Measurements from ENCODE around the gene TMEM8B. TPM values are rescaled to one million over a fixed set of nuclear protein-coding genes. Genes with fewer than 3 reads are reported as not detected.

TMEM8B gene
- polyA plus RNA-seq, 1 of the 3 experiments (the other 2 are of a cell fraction) = 5.8 TPM

- Histone ChIP-seq H3K9me2 (no peaks in the 10 kb centered on the region), H4K20me1 (ENCODE audit: insufficient read depth) (no peaks in the 10 kb centered on the region), H3K79me2 (ENCODE audit: insufficient read depth) (peaks cover 8% of the 10 kb centered on the region; the same call in 1 of the 2 replicates), H3K4me1 (ENCODE audit: control insufficient read depth in 1 of 2, insufficient read depth in 2 of 2, low read depth in 1 of 2, low read length in 1 of 2) (peaks cover 7 to 30% of the 10 kb centered on the region in 2 experiments; a peak in 3 of 4 replicates), H3K9ac (no peak overlapping the region), H3F3A (replicated peaks; ENCODE audit: insufficient read depth) (peaks cover 19% of the 10 kb centered on the region), H3K4me2 (no peak overlapping the region), H3K36me3 (replicated peaks in 1 of 2; ENCODE audit: control insufficient read depth in 1 of 2, insufficient read depth in 2 of 2, low read length in 1 of 2) (peaks cover 0 to 29% of the 10 kb centered on the region in 2 experiments), H3K4me3 (ENCODE audit: low read depth in 2 of 2, low read length in 1 of 2) (no peak overlapping the region), H2AFZ (ENCODE audit: low read depth) (no peak overlapping the region), H3K9me3 (no peaks in the 10 kb centered on the region), H3K27ac (ENCODE audit: low read depth in 2 of 2, low read length in 1 of 2) (no peak overlapping the region), H3K27me3 (ENCODE audit: insufficient read depth) (no peaks in the 10 kb centered on the region)
- 94% methylated on average over 6 of the region's 7 CpGs for WGBS (ENCODE audit: low lambda C conversion rate)
- ChIA-PET POLR2A (no interaction called here), CTCF (interaction anchor here (5.6 kb wide), 1 partner anchor 21 kb away, joined by 44 read pairs; no protein-coding TSS in a partner anchor)
- no peak for DNase-seq
- TF ChIP-seq, protein P1, sequence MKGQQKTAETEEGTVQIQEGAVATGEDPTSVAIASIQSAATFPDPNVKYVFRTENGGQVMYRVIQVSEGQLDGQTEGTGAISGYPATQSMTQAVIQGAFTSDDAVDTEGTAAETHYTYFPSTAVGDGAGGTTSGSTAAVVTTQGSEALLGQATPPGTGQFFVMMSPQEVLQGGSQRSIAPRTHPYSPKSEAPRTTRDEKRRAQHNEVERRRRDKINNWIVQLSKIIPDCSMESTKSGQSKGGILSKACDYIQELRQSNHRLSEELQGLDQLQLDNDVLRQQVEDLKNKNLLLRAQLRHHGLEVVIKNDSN (IDR thresholded peaks at IDR 0.05; ENCODE audit: borderline replicate concordance, low read depth) = no peak
- TF ChIP-seq SIN3A (IDR thresholded peaks at IDR 0.05; ENCODE audit: borderline replicate concordance, low read depth, low read length) = no peak
Measured at GRCh38 chr9:35810122-35810521, 18.9 kb upstream of the TMEM8B start.

GRCh38 chr9:35811381-35812024 is 17.5 kb upstream of the TMEM8B start:
- peaks cover 7 to 30% of the 10 kb centered on the region in 2 experiments; a peak in 3 of 4 replicates for H3K4me1 ChIP-seq (ENCODE audit: control insufficient read depth in 1 of 2, insufficient read depth in 2 of 2, low read depth in 1 of 2, low read length in 1 of 2)
- no peaks in the 10 kb centered on the region for H3K9me2 ChIP-seq
- TF ChIP-seq, protein P2, sequence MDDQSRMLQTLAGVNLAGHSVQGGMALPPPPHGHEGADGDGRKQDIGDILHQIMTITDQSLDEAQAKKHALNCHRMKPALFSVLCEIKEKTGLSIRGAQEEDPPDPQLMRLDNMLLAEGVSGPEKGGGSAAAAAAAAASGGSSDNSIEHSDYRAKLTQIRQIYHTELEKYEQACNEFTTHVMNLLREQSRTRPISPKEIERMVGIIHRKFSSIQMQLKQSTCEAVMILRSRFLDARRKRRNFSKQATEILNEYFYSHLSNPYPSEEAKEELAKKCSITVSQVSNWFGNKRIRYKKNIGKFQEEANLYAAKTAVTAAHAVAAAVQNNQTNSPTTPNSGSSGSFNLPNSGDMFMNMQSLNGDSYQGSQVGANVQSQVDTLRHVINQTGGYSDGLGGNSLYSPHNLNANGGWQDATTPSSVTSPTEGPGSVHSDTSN (IDR thresholded peaks at IDR 0.05) = no peak
- TF ChIP-seq MXI1 (IDR thresholded peaks at IDR 0.05; ENCODE audit: low read depth, low read length) (no peak), MAX (IDR thresholded peaks at IDR 0.05; ENCODE audit: low read depth) (no peak), POLR2AphosphoS5 (IDR thresholded peaks at IDR 0.05; ENCODE audit: low read depth, low read length) (no peak), EZH2phosphoT487 (IDR thresholded peaks at IDR 0.05; ENCODE audit: borderline replicate concordance, low read depth) (no peak), RFX5 (IDR thresholded peaks at IDR 0.05; ENCODE audit: low read length) (no peak), SMC3 (IDR thresholded peaks at IDR 0.05; ENCODE audit: low read depth, low read length) (no peak), FOXM1 (IDR thresholded peaks at IDR 0.05; ENCODE audit: low read depth) (no peak), ZBTB33 (IDR thresholded peaks at IDR 0.05; ENCODE audit: borderline replicate concordance, low read depth) (no peak), FOXJ3 (CRISPR knock-in tag; IDR thresholded peaks at IDR 0.05) (no peak), TEAD4 (IDR thresholded peaks at IDR 0.05; ENCODE audit: borderline replicate concordance, insufficient read depth) (no peak), ELF1 (IDR thresholded peaks at IDR 0.05) (no peak), NFIC (IDR thresholded peaks at IDR 0.05; ENCODE audit: borderline replicate concordance) (no peak)
- TF ChIP-seq, protein P3, sequence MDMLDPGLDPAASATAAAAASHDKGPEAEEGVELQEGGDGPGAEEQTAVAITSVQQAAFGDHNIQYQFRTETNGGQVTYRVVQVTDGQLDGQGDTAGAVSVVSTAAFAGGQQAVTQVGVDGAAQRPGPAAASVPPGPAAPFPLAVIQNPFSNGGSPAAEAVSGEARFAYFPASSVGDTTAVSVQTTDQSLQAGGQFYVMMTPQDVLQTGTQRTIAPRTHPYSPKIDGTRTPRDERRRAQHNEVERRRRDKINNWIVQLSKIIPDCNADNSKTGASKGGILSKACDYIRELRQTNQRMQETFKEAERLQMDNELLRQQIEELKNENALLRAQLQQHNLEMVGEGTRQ (IDR thresholded peaks at IDR 0.05; ENCODE audit: borderline replicate concordance, low read depth, low read length) = no peak
- peak overlapping the region; percentile 83 for H3K4me2 ChIP-seq
- H4K20me1 ChIP-seq (ENCODE audit: insufficient read depth) = no peaks in the 10 kb centered on the region
- ChIA-PET CTCF (interaction anchor here (0.7 to 5.6 kb wide), 8 partner anchors 14 to 71 kb away, joined by 4 to 44 read pairs (median 6); partner anchors contain the start of gene NPR2), POLR2A (interaction anchor here (0.9 kb wide), 1 partner anchor 20 kb away, joined by 5 read pairs; the partner anchor contains the start of gene NPR2)
- peak overlapping the region; percentile 55 to 62 for H3K4me3 ChIP-seq (ENCODE audit: low read depth in 2 of 2, low read length in 1 of 2)
- H3K9ac ChIP-seq = peak overlapping the region; percentile 34; the same call in 1 of the 2 replicates
- H3K27ac ChIP-seq (ENCODE audit: low read depth in 2 of 2, low read length in 1 of 2) = no peak overlapping the region; a peak in 2 of 4 replicates
- H3K36me3 ChIP-seq (replicated peaks in 1 of 2; ENCODE audit: control insufficient read depth in 1 of 2, insufficient read depth in 2 of 2, low read length in 1 of 2) = peaks cover 0 to 22% of the 10 kb centered on the region in 2 experiments
- no peaks in the 10 kb centered on the region for H3K9me3 ChIP-seq
- H3K79me2 ChIP-seq (ENCODE audit: insufficient read depth) = peaks cover 8% of the 10 kb centered on the region; the same call in 1 of the 2 replicates
- no peak for DNase-seq
- H3F3A ChIP-seq (replicated peaks; ENCODE audit: insufficient read depth) = peaks cover 24% of the 10 kb centered on the region
- 46% methylated on average over 11 of the region's 12 CpGs for WGBS (ENCODE audit: low lambda C conversion rate)
- H2AFZ ChIP-seq (ENCODE audit: low read depth) = peak overlapping the region; percentile 88
- H3K27me3 ChIP-seq (ENCODE audit: insufficient read depth) = no peaks in the 10 kb centered on the region

Data from SK-N-SH (cell line).